Measurements from ENCODE around the gene SLC4A2.
"Not testable (repeated sequence)": the region's sequence is repeated elsewhere in the genome, so short reads cannot be mapped to it uniquely, and the experiment has no call there.

- TF ChIP-seq CTCF, POLR2A (IDR thresholded peaks at IDR 0.05): not testable (repeated sequence)
Measured at GRCh38 chr7:151027728-151028130, 31.7 kb upstream of the SLC4A2 start.

Measured in right lobe of liver (tissue), 4 donors.